ENCODE data around the gene U2SURP. TPM values are rescaled to one million over a fixed set of nuclear protein-coding genes. Genes with fewer than 3 reads are reported as not detected.
A peak's percentile ranks its signal among the peaks of the same experiment; 100 is the strongest.

Gene U2SURP
- total RNA-seq, 4 donors from 2014 or later, result 25.4 to 70.8 (median 51.0) TPM

GRCh38 chr3:143084856-143085731 lies 83.7 kb downstream of the U2SURP start:
- WGBS, 2 donors, result 81 to 84% methylated on average over 14 to 16 of the region's 17 CpGs
- no peak for DNase-seq
- H3K36me3 ChIP-seq, result no peaks in the 10 kb centered on the region

GRCh38 chr3:143088835-143089234 lies 87.5 kb downstream of the U2SURP start:
- 77 to 80% methylated on average over 1 of the region's 1 CpG for WGBS, 2 donors
- Histone ChIP-seq H3K27ac (no peak overlapping the region), H3K27me3 (no peaks in the 10 kb centered on the region), H3K9me3 (no peaks in the 10 kb centered on the region), H3K4me3 (no peak overlapping the region), H3K36me3 (no peaks in the 10 kb centered on the region), H3K4me1 (no peaks in the 10 kb centered on the region)
- TF ChIP-seq CTCF (IDR thresholded peaks at IDR 0.05) (no peak), POLR2A (IDR thresholded peaks at IDR 0.05) (no peak)
- intact Hi-C loops (cut with DNase I), result no loop called here
- DNase-seq, result no peak

More at GRCh38 chr3:143084856-143085731, 83.7 kb downstream of the U2SURP start:
- Histone ChIP-seq H3K4me3 (no peak overlapping the region), H3K27me3 (no peaks in the 10 kb centered on the region), H3K9me3 (no peaks in the 10 kb centered on the region), H3K27ac (no peak overlapping the region), H3K4me1 (no peaks in the 10 kb centered on the region)
- intact Hi-C loops (cut with DNase I), result no loop called here
- peak in 1 of 6 experiments; percentile 4 for TF ChIP-seq CTCF (IDR thresholded peaks at IDR 0.05)
- no peak for TF ChIP-seq POLR2A (IDR thresholded peaks at IDR 0.05)

GRCh38 chr3:143089965-143090364 lies 88.6 kb downstream of the U2SURP start:
- no peaks in the 10 kb centered on the region for H3K36me3 ChIP-seq
- H3K27me3 ChIP-seq, result no peaks in the 10 kb centered on the region
- H3K9me3 ChIP-seq, result no peaks in the 10 kb centered on the region
- H3K4me3 ChIP-seq, result no peak overlapping the region
- intact Hi-C loops (cut with DNase I), result no loop called here
- 98 to 100% methylated on average over 4 of the region's 4 CpGs for WGBS, 2 donors
- no peak for TF ChIP-seq CTCF (IDR thresholded peaks at IDR 0.05)
- TF ChIP-seq POLR2A (IDR thresholded peaks at IDR 0.05), result no peak
- no peak overlapping the region for H3K27ac ChIP-seq
- DNase-seq, result no peak
- H3K4me1 ChIP-seq, result no peaks in the 10 kb centered on the region

- Histone ChIP-seq H3K9me3 (no peaks in the 10 kb centered on the region), H3K36me3 (no peaks in the 10 kb centered on the region), H3K27ac (no peak overlapping the region), H3K4me1 (no peaks in the 10 kb centered on the region), H3K4me3 (no peak overlapping the region), H3K27me3 (no peaks in the 10 kb centered on the region)
- intact Hi-C loops (cut with DNase I), result no loop called here
- 16 to 59% methylated on average over 4 to 5 of the region's 5 CpGs for WGBS, 2 donors
- DNase-seq, result no peak
- no peak for TF ChIP-seq POLR2A (IDR thresholded peaks at IDR 0.05)
- TF ChIP-seq CTCF (IDR thresholded peaks at IDR 0.05), result no peak
These were observed 89.1 kb downstream of the U2SURP start for GRCh38 chr3:143090486-143090885.

GRCh38 chr3:143090976-143091837 lies 89.8 kb downstream of the U2SURP start:
- 90 to 91% methylated on average over 9 of the region's 9 CpGs for WGBS, 2 donors
- H3K27me3 ChIP-seq, result peaks cover 0 to 2% (median 0%) of the 10 kb centered on the region in 4 donors

More at GRCh38 chr3:143090976-143091837, 89.8 kb downstream of the U2SURP start:
- TF ChIP-seq POLR2A (IDR thresholded peaks at IDR 0.05) (no peak), CTCF (IDR thresholded peaks at IDR 0.05) (no peak)
- no peak for DNase-seq
- no peaks in the 10 kb centered on the region for H3K4me1 ChIP-seq
- no peak overlapping the region for H3K27ac ChIP-seq
- intact Hi-C loops (cut with DNase I), result no loop called here
- no peaks in the 10 kb centered on the region for H3K36me3 ChIP-seq
- no peaks in the 10 kb centered on the region for H3K9me3 ChIP-seq
- H3K4me3 ChIP-seq, result no peak overlapping the region
